ENCODE results near the gene CCDC190. TPM values are rescaled to one million over a fixed set of nuclear protein-coding genes. Genes with fewer than 3 reads are reported as not detected.
"Not testable (repeated sequence)": the region's sequence is repeated elsewhere in the genome, so short reads cannot be mapped to it uniquely, and the experiment has no call there.

Gene CCDC190
- polyA plus RNA-seq, 2 donors: 1.5 to 5.8 TPM

GRCh38 chr1:162881590-162881989 lies 20.6 kb upstream of the CCDC190 start:
- H3K27ac ChIP-seq (ENCODE audit: low read depth in 2 of 2, low read length in 1 of 2): no peak overlapping the region
- H3K9me3 ChIP-seq (ENCODE audit: control insufficient read depth in 2 of 2, insufficient read depth in 1 of 2, low read depth in 1 of 2, low read length in 1 of 2): no peaks in the 10 kb centered on the region
- 84 to 89% methylated on average over 5 of the region's 5 CpGs for WGBS, 2 donors
- no peaks in the 10 kb centered on the region for H3K36me3 ChIP-seq (ENCODE audit: control insufficient read depth in 2 of 2, insufficient read depth in 2 of 2, low read length in 1 of 2)
- no peak overlapping the region for H3K4me3 ChIP-seq (ENCODE audit: low read depth in 1 of 2, low read length in 2 of 2)
- no peaks in the 10 kb centered on the region for H3K4me1 ChIP-seq (ENCODE audit: control insufficient read depth in 2 of 2, insufficient read depth in 2 of 2, low read length in 1 of 2)
- H3K27me3 ChIP-seq (ENCODE audit: control insufficient read depth in 1 of 2, insufficient read depth in 2 of 2, low read length in 2 of 2): no peaks in the 10 kb centered on the region

GRCh38 chr1:162880617-162881016 lies 19.6 kb upstream of the CCDC190 start:
- 90 to 100% methylated on average over 1 of the region's 2 CpGs for WGBS, 2 donors
- H3K36me3 ChIP-seq (ENCODE audit: control insufficient read depth in 2 of 2, insufficient read depth in 2 of 2, low read length in 1 of 2); H3K27ac ChIP-seq (ENCODE audit: low read depth in 2 of 2, low read length in 1 of 2); H3K4me1 ChIP-seq (ENCODE audit: control insufficient read depth in 2 of 2, insufficient read depth in 2 of 2, low read length in 1 of 2); H3K9me3 ChIP-seq (ENCODE audit: control insufficient read depth in 2 of 2, insufficient read depth in 1 of 2, low read depth in 1 of 2, low read length in 1 of 2); H3K4me3 ChIP-seq (ENCODE audit: low read depth in 1 of 2, low read length in 2 of 2); H3K27me3 ChIP-seq (ENCODE audit: control insufficient read depth in 1 of 2, insufficient read depth in 2 of 2, low read length in 2 of 2): not testable (repeated sequence)

- no peaks in the 10 kb centered on the region for H3K4me1 ChIP-seq (ENCODE audit: control insufficient read depth in 2 of 2, insufficient read depth in 2 of 2, low read length in 1 of 2)
- no peak overlapping the region for H3K27ac ChIP-seq (ENCODE audit: low read depth in 2 of 2, low read length in 1 of 2)
- no peak overlapping the region for H3K4me3 ChIP-seq (ENCODE audit: low read depth in 1 of 2, low read length in 2 of 2)
- 26 to 30% methylated on average over 4 of the region's 4 CpGs for WGBS, 2 donors
- no peaks in the 10 kb centered on the region for H3K36me3 ChIP-seq (ENCODE audit: control insufficient read depth in 2 of 2, insufficient read depth in 2 of 2, low read length in 1 of 2)
- no peaks in the 10 kb centered on the region for H3K27me3 ChIP-seq (ENCODE audit: control insufficient read depth in 1 of 2, insufficient read depth in 2 of 2, low read length in 2 of 2)
- H3K9me3 ChIP-seq (ENCODE audit: control insufficient read depth in 2 of 2, insufficient read depth in 1 of 2, low read depth in 1 of 2, low read length in 1 of 2): no peaks in the 10 kb centered on the region
These were observed 17.1 kb upstream of the CCDC190 start for GRCh38 chr1:162878000-162878596.

GRCh38 chr1:162877412-162877811 lies 16.4 kb upstream of the CCDC190 start:
- Histone ChIP-seq H3K4me3 (ENCODE audit: low read depth in 1 of 2, low read length in 2 of 2) (no peak overlapping the region), H3K27me3 (ENCODE audit: control insufficient read depth in 1 of 2, insufficient read depth in 2 of 2, low read length in 2 of 2) (no peaks in the 10 kb centered on the region), H3K27ac (ENCODE audit: low read depth in 2 of 2, low read length in 1 of 2) (no peak overlapping the region), H3K36me3 (ENCODE audit: control insufficient read depth in 2 of 2, insufficient read depth in 2 of 2, low read length in 1 of 2) (no peaks in the 10 kb centered on the region), H3K9me3 (ENCODE audit: control insufficient read depth in 2 of 2, insufficient read depth in 1 of 2, low read depth in 1 of 2, low read length in 1 of 2) (no peaks in the 10 kb centered on the region), H3K4me1 (ENCODE audit: control insufficient read depth in 2 of 2, insufficient read depth in 2 of 2, low read length in 1 of 2) (no peaks in the 10 kb centered on the region)
- 79 to 88% methylated on average over 3 of the region's 3 CpGs for WGBS, 2 donors

GRCh38 chr1:162876751-162877150 lies 15.8 kb upstream of the CCDC190 start:
- no peaks in the 10 kb centered on the region for H3K4me1 ChIP-seq (ENCODE audit: control insufficient read depth in 2 of 2, insufficient read depth in 2 of 2, low read length in 1 of 2)
- H3K4me3 ChIP-seq (ENCODE audit: low read depth in 1 of 2, low read length in 2 of 2): no peak overlapping the region
- H3K36me3 ChIP-seq (ENCODE audit: control insufficient read depth in 2 of 2, insufficient read depth in 2 of 2, low read length in 1 of 2): no peaks in the 10 kb centered on the region
- H3K9me3 ChIP-seq (ENCODE audit: control insufficient read depth in 2 of 2, insufficient read depth in 1 of 2, low read depth in 1 of 2, low read length in 1 of 2): no peaks in the 10 kb centered on the region
- H3K27me3 ChIP-seq (ENCODE audit: control insufficient read depth in 1 of 2, insufficient read depth in 2 of 2, low read length in 2 of 2): no peaks in the 10 kb centered on the region
- H3K27ac ChIP-seq (ENCODE audit: low read depth in 2 of 2, low read length in 1 of 2): no peak overlapping the region
- 57% methylated on average over 3 of the region's 3 CpGs for WGBS, 2 donors

GRCh38 chr1:162873671-162874666 lies 13.0 kb upstream of the CCDC190 start:
- Histone ChIP-seq H3K27ac (ENCODE audit: low read depth in 2 of 2, low read length in 1 of 2) (no peak overlapping the region), H3K9me3 (ENCODE audit: control insufficient read depth in 2 of 2, insufficient read depth in 1 of 2, low read depth in 1 of 2, low read length in 1 of 2) (no peaks in the 10 kb centered on the region), H3K4me3 (ENCODE audit: low read depth in 1 of 2, low read length in 2 of 2) (no peak overlapping the region), H3K36me3 (ENCODE audit: control insufficient read depth in 2 of 2, insufficient read depth in 2 of 2, low read length in 1 of 2) (no peaks in the 10 kb centered on the region), H3K27me3 (ENCODE audit: control insufficient read depth in 1 of 2, insufficient read depth in 2 of 2, low read length in 2 of 2) (no peaks in the 10 kb centered on the region), H3K4me1 (ENCODE audit: control insufficient read depth in 2 of 2, insufficient read depth in 2 of 2, low read length in 1 of 2) (no peaks in the 10 kb centered on the region)
- 55 to 72% methylated on average over 8 of the region's 8 CpGs for WGBS, 2 donors

GRCh38 chr1:162872981-162873380 lies 12.0 kb upstream of the CCDC190 start:
- Histone ChIP-seq H3K9me3 (ENCODE audit: control insufficient read depth in 2 of 2, insufficient read depth in 1 of 2, low read depth in 1 of 2, low read length in 1 of 2) (no peaks in the 10 kb centered on the region), H3K27ac (ENCODE audit: low read depth in 2 of 2, low read length in 1 of 2) (no peak overlapping the region), H3K27me3 (ENCODE audit: control insufficient read depth in 1 of 2, insufficient read depth in 2 of 2, low read length in 2 of 2) (no peaks in the 10 kb centered on the region), H3K4me1 (ENCODE audit: control insufficient read depth in 2 of 2, insufficient read depth in 2 of 2, low read length in 1 of 2) (no peaks in the 10 kb centered on the region), H3K36me3 (ENCODE audit: control insufficient read depth in 2 of 2, insufficient read depth in 2 of 2, low read length in 1 of 2) (no peaks in the 10 kb centered on the region), H3K4me3 (ENCODE audit: low read depth in 1 of 2, low read length in 2 of 2) (no peak overlapping the region)
- WGBS, 2 donors: 42 to 46% methylated on average over 3 of the region's 3 CpGs

- not testable (repeated sequence) for H3K27ac ChIP-seq (ENCODE audit: low read depth in 2 of 2, low read length in 1 of 2); H3K4me3 ChIP-seq (ENCODE audit: low read depth in 1 of 2, low read length in 2 of 2); H3K27me3 ChIP-seq (ENCODE audit: control insufficient read depth in 1 of 2, insufficient read depth in 2 of 2, low read length in 2 of 2); H3K4me1 ChIP-seq (ENCODE audit: control insufficient read depth in 2 of 2, insufficient read depth in 2 of 2, low read length in 1 of 2); H3K9me3 ChIP-seq (ENCODE audit: control insufficient read depth in 2 of 2, insufficient read depth in 1 of 2, low read depth in 1 of 2, low read length in 1 of 2); H3K36me3 ChIP-seq (ENCODE audit: control insufficient read depth in 2 of 2, insufficient read depth in 2 of 2, low read length in 1 of 2)
- WGBS, 2 donors: 46 to 56% methylated on average over 1 of the region's 1 CpG
These were observed 10.4 kb upstream of the CCDC190 start for GRCh38 chr1:162871417-162871816.

- Histone ChIP-seq H3K4me3 (ENCODE audit: low read depth in 1 of 2, low read length in 2 of 2) (no peak overlapping the region), H3K9me3 (ENCODE audit: control insufficient read depth in 2 of 2, insufficient read depth in 1 of 2, low read depth in 1 of 2, low read length in 1 of 2) (no peaks in the 10 kb centered on the region), H3K27me3 (ENCODE audit: control insufficient read depth in 1 of 2, insufficient read depth in 2 of 2, low read length in 2 of 2) (no peaks in the 10 kb centered on the region), H3K36me3 (ENCODE audit: control insufficient read depth in 2 of 2, insufficient read depth in 2 of 2, low read length in 1 of 2) (no peaks in the 10 kb centered on the region), H3K27ac (ENCODE audit: low read depth in 2 of 2, low read length in 1 of 2) (peak overlapping the region; percentile 24 to 40), H3K4me1 (ENCODE audit: control insufficient read depth in 2 of 2, insufficient read depth in 2 of 2, low read length in 1 of 2) (no peaks in the 10 kb centered on the region)
- WGBS, 2 donors: 58 to 61% methylated on average over 5 of the region's 5 CpGs
These were observed 8.0 kb upstream of the CCDC190 start for GRCh38 chr1:162868972-162869371.

Measured in esophagus (tissue), 2 donors.